Activated CD4-positive, alpha-beta T cell treated with anti-CD3 and anti-CD28 coated beads, Interleukin-2, amount 50 U/mL, for 48 hours (primary cell): ENCODE measurements around the gene SH2D5.

Experiments
- DNase-seq, 2 experiments: peaks; one replicate each; pipeline ENCODE4 v3.0.0-alpha.2; 2020

SH2D5 gene

GRCh38 chr1:20711285-20712214 lies 21.0 kb downstream of the SH2D5 start:
- DNase-seq, result no peak

- no peak for DNase-seq
These were observed 21.8 kb downstream of the SH2D5 start for GRCh38 chr1:20710469-20711284.

GRCh38 chr1:20709868-20710267 lies 22.6 kb downstream of the SH2D5 start:
- DNase-seq, result no peak

GRCh38 chr1:20708891-20709290 lies 23.6 kb downstream of the SH2D5 start:
- DNase-seq, result no peak

GRCh38 chr1:20708057-20708456 lies 24.4 kb downstream of the SH2D5 start:
- no peak for DNase-seq

- no peak for DNase-seq
These were observed 25.7 kb downstream of the SH2D5 start for GRCh38 chr1:20706841-20707240.

DNA sequence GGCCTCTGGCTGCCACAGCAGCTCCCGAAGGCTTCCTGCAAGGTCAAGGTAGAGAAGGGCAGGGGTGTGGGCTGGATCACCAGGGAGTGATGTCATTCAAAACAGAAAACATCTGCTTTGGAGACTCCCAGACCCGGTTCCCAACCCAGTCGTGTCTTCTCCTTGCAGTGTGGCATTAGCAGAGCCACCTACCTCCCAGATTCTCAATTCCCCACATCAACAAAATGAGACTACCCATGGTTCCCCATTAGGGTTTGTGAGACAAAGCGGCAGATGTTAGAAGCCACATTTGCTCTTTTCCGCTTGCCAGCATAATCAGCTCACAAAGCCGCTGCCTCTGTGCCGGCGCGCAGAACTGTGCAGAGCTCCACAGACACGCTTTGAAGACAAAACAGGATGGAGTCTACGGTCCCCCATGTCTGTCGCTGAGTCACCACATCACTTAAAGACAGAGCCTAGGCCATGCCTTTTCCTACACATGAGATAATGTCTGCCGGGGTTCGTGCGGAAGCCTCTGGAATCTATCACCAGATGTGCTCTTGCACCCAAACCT lies 27.2 kb downstream of the SH2D5 start:
- DNase-seq, result no peak

GRCh38 chr1:20704390-20705202 lies 27.9 kb downstream of the SH2D5 start:
- DNase-seq, result no peak

GRCh38 chr1:20703124-20703756 lies 29.3 kb downstream of the SH2D5 start:
- no peak for DNase-seq

DNA sequence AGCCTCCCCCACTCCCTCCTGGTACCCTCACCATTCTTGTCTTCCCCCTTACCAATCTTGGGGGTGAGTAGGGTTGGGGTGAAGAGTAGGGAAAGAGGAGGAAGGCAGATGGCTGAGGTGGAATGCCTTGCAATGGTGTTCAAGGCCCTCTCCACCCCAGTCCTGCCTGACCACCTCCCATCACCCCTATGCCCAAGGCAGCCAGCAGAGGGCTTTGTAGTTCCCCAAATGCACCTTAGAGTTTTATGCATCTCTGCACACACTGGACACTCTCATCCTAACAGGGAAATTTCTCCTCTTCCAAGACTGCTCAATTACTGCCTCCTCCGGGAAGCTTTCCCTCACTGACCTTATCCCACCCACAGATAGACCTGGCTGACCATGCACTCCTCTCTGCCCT lies 30.1 kb downstream of the SH2D5 start:
- DNase-seq, result no peak

- DNase-seq, result no peak
These were observed 30.7 kb downstream of the SH2D5 start for GRCh38 chr1:20701847-20702246.

DNA sequence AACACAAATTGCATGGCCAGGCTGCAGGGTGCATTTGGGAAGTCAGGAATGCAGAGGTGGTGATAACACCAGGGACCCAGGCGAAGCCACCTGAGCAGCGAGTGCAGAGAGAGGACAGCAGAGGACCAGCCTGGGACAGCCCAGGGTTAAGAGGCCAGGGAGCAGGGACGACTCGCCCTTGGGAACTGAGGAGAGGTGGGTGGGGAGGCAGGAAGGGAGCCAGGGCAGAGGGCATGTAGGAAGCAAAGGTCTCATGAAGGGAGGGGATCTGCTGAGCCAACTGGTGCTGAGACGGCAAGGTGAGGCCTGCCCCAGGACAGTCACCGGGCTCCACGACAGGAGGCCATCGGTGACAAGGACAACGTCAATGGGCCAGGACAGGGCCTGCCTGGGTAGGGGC lies 31.1 kb downstream of the SH2D5 start:
- no peak for DNase-seq

GRCh38 chr1:20700636-20701215 lies 31.8 kb downstream of the SH2D5 start:
- DNase-seq, result no peak

- no peak for DNase-seq
These were observed 32.9 kb downstream of the SH2D5 start for GRCh38 chr1:20699558-20699957.

DNA sequence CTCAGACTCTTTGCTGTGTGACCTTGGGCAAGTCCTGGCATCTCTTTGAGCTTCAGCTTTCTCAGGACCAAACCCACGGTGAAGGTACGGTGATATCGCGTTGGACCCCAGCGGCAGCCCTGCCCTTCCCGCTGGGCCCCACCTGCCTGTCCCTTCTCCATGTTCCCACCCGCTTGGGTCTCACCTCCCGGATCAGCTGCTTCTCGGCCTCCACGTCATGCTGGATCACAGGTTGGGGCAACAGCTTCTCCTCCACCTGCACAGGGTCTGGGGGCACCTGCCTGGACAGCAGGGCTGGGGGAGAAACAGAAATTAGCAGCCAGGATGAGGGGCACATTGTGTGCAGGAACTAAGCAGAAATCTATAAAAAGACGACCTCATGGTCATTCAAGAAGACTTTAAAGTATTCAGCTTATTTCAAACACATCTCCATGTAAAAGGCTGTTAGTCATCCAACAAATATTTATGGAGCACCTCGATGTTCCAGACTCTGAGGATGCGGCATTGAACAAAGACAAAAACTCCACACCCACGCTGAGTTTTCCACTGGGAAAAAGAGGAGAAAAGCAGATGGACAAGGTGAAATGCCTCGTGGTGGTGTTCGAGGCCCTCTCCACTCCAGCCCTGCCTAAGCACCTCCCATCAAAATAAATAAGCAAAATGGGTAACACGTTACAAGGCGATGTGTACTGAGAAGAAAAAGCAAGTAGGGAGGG lies 34.1 kb downstream of the SH2D5 start:
- no peak for DNase-seq

GRCh38 chr1:20697563-20697962 lies 34.9 kb downstream of the SH2D5 start:
- no peak for DNase-seq

- DNase-seq, result peak; percentile 75 to 79
These were observed 35.8 kb downstream of the SH2D5 start for GRCh38 chr1:20696397-20697333.

- no peak for DNase-seq
These were observed 37.0 kb downstream of the SH2D5 start for GRCh38 chr1:20695515-20695914.

DNA sequence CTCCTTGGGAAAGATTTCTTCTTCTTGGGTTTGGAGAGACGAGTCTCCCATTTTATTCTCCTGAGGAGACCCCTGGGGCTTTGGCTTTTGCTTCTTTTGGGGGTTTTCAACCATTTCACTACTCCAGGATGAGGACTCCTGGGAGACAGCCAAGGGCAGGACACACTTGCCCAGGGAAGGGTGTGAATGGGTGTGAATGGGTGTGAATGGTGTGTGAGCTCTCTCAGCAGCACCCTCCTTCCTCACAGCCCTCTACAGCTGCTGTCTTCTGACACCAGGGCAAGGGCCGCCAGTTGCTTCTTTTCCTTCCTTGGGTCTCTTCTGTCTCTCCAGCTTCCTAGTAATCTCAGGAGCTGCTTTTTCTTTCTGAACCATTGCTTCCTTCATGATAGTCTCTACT lies 38.9 kb downstream of the SH2D5 start:
- no peak for DNase-seq

GRCh38 chr1:20691872-20692271 lies 40.6 kb downstream of the SH2D5 start:
- no peak for DNase-seq
